ENCODE measurements around the gene PXYLP1.

GRCh38 chr3:141246958-141247301 lies 15.3 kb downstream of the PXYLP1 start:
- no peak for TF ChIP-seq CTCF (IDR thresholded peaks at IDR 0.05 in 4 of 5, conservative IDR thresholded peaks at IDR 0.05 in 1 of 5)
- TF ChIP-seq POLR2A (IDR thresholded peaks at IDR 0.05): no peak
